GM12873 (cell line): ENCODE results near the gene TAS2R14.

Experiments used
- CTCF ChIP-seq: IDR thresholded peaks from 2 replicates; pipeline ENCODE4 v1.5.1; 2012; ENCODE audit warnings: low read depth, mild to moderate bottlenecking, moderate library complexity, low read length, control low read depth; ENCODE audit not compliant: insufficient read depth; ENCODE audit errors: missing control alignments

Gene TAS2R14

GRCh38 chr12:10889226-10889625, 49.8 kb downstream of the TAS2R14 start:
- no peak for TF ChIP-seq CTCF
